ENCODE measurements around the gene PBX3.
A peak's percentile ranks its signal among the peaks of the same experiment; 100 is the strongest.

PBX3 gene

DNA sequence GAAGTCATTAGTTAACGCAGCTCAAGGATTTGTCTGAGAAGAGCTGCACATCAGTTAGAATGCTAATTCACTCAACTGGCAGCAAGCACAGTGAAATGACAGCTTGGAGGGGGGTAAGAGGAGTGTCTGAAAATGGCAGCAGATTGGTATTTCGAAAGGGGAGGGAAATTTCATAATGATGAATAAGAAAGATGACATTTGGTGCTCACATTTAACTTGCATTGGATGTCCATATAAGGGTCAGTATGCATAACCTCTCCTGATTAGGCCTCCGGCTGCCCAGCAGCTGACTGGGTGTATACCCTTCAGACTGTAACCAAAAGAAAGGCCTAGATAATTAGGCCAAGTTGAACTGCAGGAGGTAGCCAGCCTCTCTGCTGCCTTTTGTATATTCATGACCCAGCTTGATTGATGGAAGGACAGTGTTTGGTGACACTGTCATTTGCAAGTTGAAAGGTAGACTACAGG lies 131.0 kb downstream of the PBX3 start:
- no peak for DNase-seq

DNA sequence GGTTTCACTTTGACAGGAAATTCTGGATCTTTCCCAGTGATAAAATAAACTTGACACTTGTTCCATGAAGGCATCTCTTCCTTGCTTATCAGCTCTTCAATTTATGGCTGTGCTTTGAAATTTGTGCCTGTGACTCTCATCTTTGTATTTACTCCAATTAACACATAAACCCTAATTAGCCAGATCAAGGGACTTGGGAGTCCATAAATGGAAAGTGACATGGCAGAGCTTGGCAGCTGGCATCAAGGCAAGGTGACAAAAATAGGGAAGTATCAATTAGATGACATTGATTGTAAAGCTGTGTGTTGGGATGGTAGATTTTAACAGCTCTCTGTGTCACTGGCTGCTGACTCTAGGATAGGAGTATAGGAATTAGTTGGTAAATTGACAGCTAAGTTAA lies 133.9 kb downstream of the PBX3 start:
- DNase-seq = no peak

DNA sequence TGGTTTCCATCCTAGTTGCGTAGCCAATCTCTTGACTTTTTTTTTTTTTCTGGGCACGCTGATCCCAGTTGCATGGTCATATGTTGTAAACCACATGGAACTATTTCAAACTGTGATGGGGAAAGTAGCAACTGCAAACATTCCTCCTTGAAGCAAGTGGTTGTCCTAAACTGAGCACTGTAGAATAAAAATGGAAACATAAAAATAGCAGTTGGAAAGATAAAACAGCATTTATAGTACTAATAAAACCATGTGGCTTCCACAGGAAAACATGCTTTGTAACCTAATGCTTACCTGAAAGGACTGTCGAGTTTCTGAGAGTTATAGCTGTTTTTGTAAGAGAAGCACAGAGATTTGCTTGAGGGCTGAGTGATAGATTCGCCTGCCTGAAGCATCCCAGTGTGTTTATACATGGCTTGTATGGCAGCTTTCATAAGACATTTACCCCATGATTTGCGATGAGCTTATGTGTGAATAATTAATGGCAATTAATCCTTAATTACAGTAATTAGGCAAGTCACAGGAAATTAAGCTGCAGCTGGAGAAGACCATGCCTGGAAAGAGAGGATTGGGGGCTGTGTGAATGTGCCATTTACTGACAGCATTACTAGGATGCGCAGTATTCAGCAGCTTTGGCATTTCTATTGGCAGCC lies 136.5 kb downstream of the PBX3 start:
- no peak for DNase-seq

DNA sequence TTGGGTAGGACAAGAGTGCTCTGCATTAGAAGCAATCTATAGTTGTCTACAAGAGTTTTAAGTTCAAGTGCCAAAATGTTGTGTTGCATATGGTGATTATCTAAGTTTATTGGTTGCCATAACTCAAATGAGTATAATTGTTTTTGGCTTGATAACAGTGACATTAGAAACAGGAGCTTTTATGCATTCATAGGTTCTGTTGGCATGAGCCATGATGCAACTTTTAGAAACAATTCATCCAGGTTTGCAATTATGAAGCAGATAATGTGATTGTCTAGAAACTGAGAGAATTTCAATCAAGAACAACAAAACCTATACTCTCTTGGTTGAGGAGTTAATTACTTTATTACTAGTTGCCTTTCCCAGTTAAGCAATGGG lies 137.0 kb downstream of the PBX3 start:
- no peak for DNase-seq

DNA sequence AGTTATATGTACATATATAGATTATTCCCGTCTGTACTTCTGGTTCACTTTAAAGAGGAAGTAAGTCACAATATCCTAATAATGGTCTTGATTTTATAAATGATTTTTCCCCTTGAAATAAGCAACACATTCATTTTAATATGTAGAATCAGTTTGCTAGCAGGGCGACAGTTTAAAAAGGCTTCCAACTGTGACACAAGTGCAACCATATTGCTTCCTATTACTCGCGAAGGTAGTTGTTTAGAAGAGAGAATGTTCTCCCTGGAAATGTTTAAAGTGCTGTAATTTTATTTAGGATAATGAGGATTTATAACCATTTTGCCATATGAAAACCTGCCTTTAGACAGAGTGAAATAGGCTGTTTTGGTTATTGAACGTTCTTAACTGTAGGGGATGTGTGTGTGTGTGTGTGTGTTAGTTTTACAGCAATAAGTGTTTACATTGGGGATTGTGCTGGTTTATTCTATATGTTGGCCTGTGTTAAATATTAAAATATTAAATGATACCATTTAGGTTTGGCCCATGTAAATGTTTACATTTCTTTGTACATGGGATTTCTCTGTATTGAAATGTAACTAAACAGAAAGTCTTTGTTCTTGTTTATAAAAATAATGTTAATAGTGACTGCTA lies 138.3 kb downstream of the PBX3 start:
- DNase-seq = no peak

DNA sequence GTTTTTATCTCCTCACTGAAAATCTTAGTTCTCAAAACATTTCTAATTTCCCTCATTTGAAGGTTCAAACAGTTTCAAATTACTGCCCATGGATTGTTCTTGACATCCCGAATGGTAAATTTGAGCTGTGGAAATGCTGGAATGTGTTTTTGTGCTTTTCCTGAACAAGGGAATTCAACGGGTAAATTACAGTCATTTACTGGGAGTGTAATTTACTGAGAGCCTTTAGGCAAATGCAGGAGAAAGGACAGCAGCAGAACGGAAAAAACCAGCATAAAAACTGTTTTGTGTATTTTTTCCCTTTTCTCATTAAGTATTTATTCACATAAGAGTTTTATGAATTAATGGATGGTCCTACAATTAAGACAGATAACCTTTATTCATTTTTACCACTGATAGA lies 139.2 kb downstream of the PBX3 start:
- DNase-seq = no peak

DNA sequence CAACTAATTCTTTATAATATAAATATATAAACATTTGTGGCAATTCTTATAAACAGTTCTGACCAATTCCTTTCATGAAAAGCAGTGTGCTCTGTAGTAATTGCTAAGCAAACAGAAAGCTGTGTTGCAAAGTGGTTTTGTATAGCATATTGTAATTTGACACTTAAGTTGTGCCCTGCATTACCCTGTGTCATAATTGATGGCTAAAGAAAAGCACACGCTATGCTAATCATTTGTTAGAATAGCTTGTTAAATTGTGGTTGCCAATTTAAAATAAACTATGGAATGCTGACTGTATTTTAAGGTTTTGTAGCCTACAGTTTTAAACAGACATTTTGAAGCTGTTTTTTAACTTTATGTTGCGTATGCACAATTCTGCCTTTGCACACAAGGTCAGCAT lies 140.0 kb downstream of the PBX3 start:
- DNase-seq = peak; percentile 81

DNA sequence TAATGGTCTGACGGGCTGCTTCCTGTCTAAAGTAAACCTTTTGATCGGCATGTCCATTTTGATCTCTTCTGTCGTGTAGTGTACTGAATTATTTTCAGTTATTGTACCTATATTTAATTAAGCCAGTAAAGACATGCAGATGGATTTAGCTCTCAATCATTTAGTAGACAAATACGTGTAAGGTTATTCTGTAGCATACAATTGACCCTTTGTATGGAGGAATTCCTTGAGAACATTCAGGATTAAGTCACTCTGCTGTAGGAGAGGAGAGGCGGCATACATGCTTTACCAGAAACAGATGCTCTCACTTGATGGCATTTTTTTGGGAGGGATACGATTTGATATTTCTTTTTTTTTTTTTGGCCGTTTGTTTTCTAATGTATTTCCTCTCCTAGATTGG lies 141.0 kb downstream of the PBX3 start:
- peak; percentile 58 for DNase-seq

DNA sequence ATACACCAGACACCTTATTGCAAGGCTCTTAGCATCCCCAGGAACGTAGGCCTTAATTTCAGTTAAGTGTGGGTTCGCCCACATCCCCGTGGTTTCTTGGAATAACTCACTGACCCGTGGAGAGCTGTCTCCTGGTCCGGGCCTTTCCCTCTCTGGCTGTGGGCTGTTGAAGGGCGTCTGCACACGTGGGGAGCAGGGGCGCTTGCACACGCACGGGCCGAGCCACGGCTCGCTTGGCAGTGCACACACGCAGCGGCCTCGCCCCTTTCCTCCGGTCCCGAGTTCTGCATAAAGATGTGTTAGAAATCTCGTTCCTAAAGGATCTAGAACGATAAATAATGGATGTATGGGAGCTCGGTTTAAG lies 141.9 kb downstream of the PBX3 start:
- DNase-seq = no peak

DNA sequence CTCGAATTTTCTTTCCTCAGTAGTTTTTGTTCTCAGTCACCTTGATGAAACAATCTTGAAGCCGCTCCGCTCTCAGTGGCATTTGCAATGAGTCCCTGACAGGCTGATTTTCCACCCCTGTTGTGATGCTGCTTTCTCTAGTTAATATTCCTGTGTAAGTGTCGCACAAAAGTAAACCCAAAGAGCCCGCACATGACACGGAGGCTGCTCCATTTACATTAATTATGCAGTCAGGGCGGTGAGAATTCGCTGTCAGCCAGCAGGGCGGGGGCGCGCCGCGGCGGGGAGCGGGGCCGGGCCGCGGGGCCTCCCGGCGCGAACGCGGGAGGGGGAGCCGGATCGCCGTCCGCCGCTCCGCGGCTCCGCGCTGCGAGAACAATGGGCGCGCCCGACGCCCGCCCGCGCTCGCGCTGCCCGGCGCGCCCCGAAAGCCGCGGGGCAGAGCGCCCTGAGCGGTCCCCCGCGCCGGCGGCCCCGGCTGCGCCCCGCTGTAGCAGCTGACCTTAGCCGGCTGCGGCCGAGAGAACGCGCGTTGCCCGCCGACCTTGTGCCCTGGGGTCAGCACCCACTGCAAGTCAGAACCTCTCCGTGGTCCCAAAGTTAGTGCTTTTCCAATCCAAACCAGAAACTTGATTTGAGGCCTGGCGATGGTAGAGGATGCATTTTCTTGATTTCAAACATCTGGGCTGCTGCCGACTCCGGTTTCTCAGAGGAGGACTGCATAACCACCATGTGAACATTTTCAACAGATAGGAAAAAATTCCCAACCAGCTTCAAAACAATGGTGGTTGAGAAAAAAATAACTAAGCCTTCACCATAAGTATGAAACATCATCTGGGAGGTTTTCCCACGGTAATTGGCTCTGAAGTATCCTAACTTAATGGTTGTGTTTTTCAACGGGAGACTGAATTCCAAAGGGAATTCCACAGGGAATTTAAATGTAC lies 142.6 kb downstream of the PBX3 start:
- peak; percentile 56 for DNase-seq

DNA sequence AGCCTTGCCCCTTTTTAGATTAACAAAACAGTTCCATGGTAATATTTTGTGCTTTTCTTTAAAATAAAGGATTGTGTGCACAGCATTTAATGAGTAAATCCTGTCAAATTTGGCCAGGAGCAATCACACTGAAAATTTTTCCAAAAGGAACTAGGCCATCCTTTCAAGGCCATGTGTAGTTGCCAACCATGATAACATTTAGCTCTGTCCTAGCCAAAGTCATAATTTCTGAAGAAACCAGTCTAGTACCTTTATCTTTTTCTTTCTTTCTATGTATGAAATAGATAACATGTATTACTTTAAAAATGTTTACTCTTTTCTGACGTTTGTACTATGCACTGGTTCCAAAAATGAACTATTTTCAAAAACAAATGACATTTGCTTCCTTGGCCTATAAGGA lies 143.7 kb downstream of the PBX3 start:
- peak; percentile 32 for DNase-seq

DNA sequence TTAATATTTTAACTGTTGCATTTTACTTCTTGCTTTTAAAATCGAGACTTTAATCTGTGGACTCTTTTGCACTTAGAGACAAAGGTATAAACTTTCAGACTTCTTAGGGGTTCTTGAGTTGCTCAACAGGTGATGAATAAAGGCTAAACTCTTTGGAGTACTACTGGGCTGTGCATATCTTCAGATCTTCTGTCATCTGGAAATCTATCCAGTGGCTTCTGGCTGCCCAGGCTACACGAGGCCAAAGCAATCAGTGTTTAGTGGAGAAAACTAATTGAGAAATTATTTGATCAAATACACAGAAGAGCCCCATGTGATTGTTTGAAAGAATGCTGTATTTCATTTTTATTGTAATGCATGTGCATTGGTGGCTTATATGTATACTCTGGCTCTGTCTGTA lies 146.1 kb downstream of the PBX3 start:
- DNase-seq = no peak

DNA sequence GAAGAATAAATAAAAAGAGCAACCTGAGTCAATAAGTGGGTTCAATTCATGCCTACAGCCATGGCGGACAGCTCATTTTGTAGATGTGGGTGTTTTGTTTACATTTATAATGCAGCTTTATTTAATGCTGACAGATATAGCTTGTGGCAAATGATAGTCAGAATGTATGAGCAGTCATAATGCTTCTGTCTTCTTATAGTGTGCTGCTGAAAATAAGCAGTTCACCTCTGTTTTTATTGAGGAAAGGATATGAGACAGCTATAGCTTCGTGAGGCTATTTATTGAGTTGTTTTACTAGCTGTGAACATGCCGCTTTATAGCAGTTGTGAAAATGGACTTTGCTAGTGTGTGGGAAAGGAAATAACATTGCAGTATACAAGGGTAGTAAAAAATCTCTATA lies 147.4 kb downstream of the PBX3 start:
- peak; percentile 46 for DNase-seq

DNA sequence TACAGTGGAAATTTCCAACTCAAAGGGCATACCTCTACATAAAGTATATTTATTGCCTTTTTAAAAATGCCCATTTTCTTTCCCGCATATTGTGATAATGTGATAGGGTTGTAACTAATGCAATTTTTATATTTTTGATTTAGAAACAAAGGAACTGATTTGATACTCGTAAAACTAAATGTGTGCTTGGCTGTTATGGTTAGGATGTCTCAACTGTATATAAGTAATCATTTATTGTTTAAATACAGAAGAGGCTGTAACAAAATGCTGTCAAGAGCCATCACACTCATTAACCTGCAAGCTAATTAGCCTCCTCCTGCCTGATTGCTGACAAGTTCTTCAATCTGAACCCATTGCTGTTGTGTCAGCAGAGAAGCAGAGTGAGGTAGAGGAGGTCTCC lies 149.2 kb downstream of the PBX3 start:
- DNase-seq = no peak

DNA sequence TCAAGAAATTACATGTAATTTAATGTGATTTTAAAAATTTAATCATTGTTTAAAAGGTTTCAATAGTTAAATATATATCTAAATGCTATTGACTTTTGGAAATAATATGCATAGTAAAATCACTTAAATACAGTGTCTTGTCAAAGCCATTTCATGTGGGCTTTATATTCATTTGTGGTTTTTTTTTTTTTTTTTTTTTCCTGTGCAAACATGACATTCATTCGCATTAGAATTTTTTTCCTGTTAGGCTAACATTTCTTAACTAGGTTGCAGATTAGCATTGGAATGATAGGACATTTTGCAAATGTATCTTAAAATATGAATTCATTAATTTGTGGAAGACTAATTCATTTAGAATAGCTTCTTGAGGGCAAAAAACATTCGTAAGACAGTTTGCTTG lies 149.8 kb downstream of the PBX3 start:
- no peak for DNase-seq

DNA sequence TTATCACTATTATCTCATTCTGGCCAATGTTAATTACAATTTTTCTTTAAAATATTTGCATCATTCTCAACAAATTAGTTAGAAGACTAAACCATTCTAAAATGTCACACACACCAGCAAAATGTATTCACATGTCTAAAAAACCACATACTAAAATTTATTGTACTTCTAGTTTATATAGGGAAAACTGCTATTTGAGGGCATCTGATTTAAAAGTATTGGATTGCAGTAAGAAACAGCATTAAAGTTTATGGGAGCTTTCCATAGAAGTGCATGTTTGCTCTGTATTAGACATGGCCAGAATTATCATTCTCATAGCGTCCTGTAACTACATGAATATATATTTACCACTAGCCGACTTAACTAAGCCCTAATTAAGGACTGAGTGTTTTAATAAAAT lies 150.3 kb downstream of the PBX3 start:
- no peak for DNase-seq

DNA sequence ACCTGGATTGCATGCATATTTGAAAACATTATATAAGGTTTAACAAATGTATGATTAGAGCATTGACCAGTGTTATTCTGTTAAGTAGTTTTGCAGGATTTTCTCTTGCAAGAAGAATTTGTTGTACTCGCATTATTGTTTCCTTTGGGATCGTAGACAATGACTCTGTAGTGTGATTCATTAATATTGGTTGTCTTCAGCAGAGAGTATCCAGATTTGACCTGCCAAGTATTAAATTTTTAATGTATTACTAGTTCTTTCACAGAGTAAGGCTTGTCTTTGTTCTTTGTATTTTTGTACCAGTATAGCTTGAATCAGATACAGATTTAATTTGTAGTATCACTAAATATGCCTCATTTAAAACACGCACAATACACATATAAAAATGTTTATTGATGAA lies 155.0 kb downstream of the PBX3 start:
- no peak for DNase-seq

DNA sequence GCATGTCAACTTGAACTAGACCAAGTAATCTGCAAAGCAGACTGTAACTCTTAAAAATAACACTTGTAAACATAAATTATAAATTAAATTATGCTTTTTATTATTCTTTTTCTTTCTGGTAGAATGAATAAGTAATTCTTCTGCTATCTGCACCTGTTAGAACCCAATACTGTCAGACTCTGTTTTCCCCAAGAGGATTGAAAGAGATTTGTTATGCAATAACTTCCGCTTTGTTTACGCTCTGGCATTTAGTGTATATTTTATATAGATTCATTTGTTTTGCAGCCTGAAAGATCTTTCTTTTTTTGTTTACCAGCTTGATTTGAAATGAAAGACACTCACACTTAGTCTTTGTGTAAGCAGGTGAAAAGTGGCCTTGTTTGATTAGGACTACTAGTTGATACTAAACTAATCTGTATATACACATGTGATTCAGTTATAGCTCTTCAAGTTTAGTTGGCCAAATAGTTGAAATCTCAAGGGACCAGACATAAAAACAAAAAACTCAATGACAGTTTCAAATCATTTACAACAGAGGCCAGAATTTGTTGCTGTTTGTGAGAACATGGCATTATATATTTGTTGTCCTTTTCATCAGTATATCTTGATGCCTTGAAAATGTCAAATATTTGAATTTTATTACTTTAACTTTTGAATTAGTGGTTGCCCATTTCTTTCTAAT lies 155.8 kb downstream of the PBX3 start:
- DNase-seq = no peak

DNA sequence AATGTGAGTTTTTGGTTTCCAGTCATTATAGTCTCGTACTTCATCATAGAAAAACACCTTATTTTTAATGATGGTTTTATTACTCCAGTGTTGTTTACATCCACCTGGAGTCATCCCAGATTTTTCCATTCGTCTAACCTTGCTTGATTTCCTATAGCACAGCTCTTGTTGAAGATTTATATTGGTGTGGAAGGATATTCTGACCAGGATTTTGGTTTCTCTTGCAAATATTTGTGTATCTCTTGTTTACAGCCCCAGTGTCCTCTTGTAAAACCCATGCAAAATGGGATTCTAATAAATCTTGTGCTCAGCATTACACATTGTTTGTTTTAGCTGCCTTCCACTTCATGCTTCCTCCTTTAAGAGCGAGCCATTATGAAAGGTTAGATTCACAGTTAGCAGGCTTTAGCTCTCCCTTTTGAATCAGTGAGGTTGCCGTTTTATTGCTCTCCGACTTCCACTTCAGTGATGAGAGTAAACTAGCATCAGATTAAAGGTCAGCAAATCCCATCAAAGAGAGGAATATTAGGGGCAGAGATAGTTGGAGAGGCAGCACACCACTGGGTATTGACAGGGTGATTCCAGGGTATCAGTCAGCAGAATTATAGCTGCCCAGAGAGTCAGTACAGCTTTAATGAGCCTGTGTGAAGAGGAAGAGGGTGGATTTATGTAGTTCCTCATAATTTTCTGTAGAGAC lies 157.1 kb downstream of the PBX3 start:
- peak; percentile 97 for DNase-seq

DNA sequence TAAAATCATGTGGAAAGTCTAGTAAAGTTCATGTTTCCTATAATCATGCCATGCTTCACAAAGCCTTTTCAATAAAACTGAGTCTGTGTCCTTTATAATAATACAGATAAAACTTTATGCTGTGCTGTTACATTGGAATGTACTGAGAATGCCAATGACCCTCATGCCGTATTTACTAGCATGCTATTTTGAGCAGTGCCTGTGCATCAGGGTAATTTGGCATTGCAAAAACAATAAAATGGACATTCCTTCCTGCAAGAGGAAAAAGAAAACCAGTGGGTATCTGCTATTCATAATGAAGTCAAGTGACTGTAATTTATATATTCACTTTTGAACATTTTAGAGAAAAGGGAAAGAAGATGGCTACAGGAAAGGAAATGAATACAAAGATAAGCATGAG lies 159.0 kb downstream of the PBX3 start:
- DNase-seq = no peak

DNA sequence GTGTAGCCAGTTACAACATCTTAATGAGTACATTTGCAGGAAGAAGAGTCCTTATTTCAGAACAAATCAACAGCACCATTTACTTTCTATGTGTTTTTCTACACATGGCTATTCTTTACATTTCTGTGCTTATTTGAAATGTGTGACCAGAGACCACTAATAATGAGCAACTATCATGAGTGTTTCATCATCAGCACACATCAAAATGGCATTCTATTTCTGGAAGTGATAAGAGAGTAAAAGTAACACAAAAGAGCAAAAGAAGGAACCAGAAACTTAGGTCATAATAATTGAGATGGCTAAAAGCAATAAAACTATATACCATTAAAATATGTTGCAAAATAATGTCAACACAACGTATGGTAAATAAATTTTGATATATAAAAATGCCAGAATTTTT lies 159.7 kb downstream of the PBX3 start:
- no peak for DNase-seq

DNA sequence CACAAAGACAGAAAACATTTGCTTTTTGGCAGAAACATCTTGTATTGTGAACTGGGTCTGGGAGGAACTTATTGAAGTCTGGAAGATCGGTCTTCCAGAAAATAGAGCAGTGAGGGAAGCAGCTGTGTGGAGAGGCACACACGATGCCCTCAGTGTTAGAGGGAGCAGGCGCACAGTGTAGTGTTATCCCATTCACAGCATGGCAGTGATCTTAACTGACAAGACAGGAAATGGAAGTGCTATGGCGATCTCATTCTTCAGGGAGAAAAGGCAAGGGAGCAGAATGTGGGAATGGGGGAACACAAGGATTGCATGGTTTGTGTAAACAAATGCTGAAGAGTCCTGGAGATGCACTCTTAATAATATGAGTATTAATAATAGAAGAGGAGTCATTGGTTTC lies 161.0 kb downstream of the PBX3 start:
- DNase-seq = peak; percentile 70

DNA sequence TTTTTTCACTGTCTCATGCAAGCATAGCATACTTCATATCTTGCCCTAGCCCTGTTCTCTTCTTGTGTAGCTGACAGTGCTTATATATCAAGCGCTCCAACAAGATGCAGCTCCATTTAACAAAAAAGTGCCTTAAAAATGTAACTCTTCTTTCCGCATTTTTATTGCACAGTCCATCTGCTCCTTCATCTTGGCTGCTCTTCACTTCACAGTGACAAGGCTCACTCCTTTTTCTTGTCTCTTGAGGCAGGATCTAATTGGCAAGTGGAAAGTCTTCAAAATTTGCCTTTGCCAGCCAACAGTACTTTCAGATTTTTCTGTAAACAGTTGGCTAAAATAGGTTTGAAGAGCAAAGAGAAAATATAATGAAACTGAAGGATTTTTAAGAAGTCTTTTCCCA lies 161.8 kb downstream of the PBX3 start:
- no peak for DNase-seq

Data from SHP77 treated with DMSO at 0.1 percent for 48 hours (cell line).